Left cardiac atrium (tissue), 4 donors: ENCODE results near the gene ITPRIP. TPM values are rescaled to one million over a fixed set of nuclear protein-coding genes. Genes with fewer than 3 reads are reported as not detected.
A peak's percentile ranks its signal among the peaks of the same experiment; 100 is the strongest.

ENCODE experiments used
- ATAC-seq, 2 donors: fragments of 200-7000 bp; cut with Tn5 transposase; one replicate each; pipeline ENCODE4 v1.9.1; 2020; ENCODE audit warnings: mild to moderate bottlenecking in 2 of 2, moderate library complexity in 2 of 2
- DNase-seq: peaks from one replicate; pipeline ENCODE4 v3.0.0-alpha.2; 2020
- intact Hi-C, 2 donors: fragments of 100-400 bp; cut with DNase I; formaldehyde crosslinking; loops; one replicate each; pipeline versions ENCODE4 v1.14.1 to v1.15.1; 2022 to 2023
- total RNA-seq, 2 donors: library from RNA; stranded (reverse); fragmentation: NEBNext Ultra II Directional; extraction: Animal tissue kit (Norgen Biotek cat#: 25700); gene quantifications; one replicate each; pipeline ENCODE4 v1.2.1, GENCODE V29; 2021
- donor health status: DM: no; HTN: yes; CAD: no.
- donor health status: DM: no; HTN: yes; CAD: no; lungs with severe emphysema.
- donor health status: DM: yes; HTN: yes; CAD: no.
- donor health status: Dilated cardiomyopathy.

Gene ITPRIP
- total RNA-seq, 2 donors from 2014 or later, result 45.4 to 90.7 TPM

DNA sequence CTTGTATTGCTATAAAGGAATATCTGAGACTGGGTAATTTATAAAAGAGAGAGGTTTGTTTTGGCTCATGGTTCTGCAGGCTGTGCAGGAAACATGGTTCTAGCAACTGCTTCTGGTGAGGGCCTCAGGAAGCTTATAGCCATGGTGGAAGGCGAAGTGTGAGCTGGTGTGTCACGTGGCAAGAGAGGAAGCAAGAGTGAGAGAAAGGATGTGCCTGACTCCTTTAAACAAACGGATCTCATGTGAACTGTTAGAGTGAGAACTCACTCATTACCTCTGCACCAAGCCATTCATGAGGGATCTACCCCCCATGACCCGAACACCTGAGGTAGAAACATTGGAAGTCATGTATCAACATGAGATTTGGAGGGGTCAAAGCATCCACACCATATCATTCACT is 7.7 kb upstream of the ITPRIP start:
- DNase-seq (no peak), ATAC-seq (no peak)
- intact Hi-C loops, result no loop called here

DNA sequence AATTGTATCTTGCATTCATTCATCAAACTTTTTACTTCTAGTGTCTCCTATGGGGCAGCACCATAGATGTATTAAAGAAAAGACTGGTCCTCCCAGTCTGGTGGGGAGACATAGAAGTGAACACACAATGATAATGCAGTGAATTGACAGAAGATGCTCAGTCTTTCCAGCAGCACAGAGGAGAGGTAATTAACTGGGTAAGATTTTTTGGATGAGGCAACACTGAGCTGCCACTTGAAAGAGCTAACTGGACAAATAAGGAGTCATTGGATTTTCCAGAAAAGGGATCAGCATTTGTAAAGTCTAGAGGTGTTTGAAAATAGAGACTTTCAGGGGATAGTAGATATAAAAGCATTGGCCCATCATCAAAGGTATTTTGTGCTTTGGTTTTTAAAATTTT is 7.2 kb upstream of the ITPRIP start:
- ATAC-seq (no peak), DNase-seq (no peak)
- intact Hi-C loops, result no loop called here

DNA sequence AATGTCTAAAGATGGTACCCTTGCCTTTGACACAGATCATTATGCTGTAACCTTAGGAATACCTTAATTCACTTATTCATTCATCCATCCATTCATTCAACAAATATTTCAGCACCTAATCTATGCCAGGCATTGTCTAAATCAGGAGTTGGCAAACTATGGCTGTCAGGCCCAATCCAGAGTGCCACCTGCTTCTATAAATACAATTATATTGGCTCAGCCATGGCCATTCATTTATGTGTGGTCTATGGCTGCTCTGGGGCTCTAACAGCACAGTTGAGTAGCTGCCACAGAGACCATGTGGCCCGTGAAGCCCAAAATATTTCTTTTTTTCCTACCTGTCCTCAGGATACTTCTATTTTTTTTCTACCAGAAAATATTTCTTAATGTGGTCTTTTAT is 6.0 kb upstream of the ITPRIP start:
- intact Hi-C loops, result no loop called here
- ATAC-seq (no peak), DNase-seq (no peak)

DNA sequence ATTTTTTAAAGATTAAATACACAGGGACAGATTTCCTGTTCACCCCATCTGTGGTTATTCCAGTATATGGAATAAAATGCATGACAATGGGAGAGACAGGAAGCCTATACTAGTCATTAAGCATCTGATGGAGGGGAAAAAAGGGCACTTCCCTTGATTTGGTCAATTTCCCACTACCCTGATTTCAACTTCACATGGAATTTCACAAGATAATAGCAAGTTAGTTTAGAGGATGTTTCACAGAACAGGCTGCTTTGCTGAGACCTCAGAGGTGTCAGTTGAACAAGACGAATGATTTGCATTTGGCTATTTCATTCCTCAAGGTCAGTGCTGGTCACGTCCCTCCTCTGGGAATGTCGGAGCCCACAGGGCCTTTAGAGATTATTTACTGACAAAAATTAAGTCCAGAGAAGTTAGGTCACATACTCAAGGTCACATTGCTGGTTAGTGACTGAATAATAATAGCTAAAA is 4.7 kb upstream of the ITPRIP start:
- no peak for DNase-seq
- ATAC-seq, result no peak
- intact Hi-C loops, result no loop called here

DNA sequence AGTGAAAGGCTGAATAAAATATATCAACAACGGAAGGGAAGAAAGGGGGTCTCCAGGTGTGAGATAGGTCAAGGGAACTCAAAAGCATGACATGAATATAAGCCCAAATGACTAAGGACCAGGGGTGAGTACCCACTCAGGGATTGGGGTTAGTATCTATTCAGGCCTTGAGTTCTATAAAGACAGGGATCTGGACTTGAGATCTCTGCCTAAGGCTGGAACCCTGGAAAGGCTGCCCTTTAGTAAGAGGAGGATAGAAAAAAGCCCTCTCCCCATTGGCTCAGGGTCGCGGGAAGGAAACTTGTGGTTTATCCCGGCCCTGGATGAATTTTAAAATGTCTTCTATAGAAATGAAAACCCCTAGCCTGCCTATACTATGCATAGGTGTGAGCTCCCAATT is 2.4 kb upstream of the ITPRIP start:
- intact Hi-C loops, result no loop called here
- DNase-seq, result no peak
- no peak for ATAC-seq

DNA sequence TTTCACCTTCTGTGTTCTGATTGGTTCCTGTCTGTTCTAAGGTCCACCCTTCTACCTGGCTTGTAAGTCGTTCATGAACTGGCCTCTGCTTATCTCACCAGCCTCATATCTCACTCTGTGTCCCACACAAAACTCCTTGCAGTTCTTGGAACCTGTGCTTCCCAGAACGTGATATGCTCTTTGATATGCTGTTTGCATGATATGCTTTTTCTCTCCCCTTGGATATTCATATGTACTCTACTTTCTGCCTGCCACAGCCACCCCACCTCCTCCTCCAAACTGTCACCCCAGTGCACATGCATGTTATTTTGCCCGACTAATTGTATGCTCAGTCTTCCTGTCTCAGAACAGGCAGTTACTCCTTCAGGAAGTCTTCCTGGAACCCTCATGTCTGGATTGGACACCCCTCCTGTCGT is 1.9 kb upstream of the ITPRIP start:
- peak in 1 of 2 donors; percentile 2 for ATAC-seq
- intact Hi-C loops, result no loop called here
- DNase-seq, result no peak

DNA sequence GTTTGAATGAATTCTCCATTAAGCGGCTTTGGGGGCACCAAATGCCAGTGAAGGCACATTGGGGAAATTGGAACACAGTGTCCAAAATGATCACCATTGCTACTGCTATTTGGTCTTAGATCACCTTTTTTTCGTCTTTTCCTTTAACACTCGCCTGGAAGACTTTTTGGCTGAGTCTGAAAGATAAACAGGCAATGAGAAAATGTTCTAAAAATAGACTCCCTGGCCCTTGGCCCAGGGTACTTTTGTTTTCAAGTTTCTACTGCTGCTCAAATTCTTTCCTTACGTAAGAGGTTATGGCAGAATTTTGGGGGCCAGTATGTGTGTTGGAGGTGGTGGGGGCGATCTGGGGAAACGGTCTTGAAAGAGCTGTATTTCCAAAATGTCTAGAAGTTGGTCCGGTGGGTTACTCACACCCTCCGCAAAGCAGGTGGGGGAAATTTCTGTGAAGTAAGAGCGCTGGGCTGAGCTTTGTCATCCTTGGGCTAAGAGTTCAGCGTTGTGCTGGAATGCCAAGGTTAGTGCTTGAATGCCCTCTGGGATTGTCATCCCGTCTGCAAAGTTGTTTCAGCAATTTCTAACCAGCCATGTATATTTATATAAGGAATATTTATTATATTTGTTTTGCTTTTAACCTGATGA is 1.3 kb upstream of the ITPRIP start:
- intact Hi-C loops, result loop anchor here (2.0 to 5.0 kb wide), 2 partner anchors 39 to 42 kb away; no protein-coding TSS in a partner anchor
- ATAC-seq, result peak; percentile 40 to 43
- no peak for DNase-seq

DNA sequence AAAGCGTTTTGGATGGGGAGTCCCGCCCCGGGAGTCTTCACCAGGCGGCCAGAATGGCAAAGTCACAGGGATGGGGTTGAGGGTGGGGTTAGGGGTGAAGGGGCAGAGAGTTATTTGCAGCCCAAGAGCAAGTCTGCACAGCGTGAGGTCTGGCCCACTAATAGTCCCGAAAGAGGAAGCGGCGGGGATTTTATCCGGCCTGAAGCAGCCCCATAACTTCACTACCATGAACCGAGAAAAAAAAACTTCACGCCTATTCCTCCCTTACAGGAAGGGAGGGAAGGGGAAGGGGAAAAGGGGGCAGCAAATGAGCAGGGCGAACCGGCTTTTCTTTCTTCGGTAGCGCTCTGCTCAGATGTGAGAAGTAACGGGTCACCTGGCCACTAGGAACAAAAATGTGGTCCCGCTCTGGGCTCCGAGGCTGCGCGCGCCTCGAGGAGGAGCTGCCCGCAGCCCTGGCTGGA is 712 bp downstream of the ITPRIP start:
- DNase-seq (no peak), ATAC-seq (peak; percentile 35 to 43)
- intact Hi-C loops, result loop anchor here in 1 of 2 donors (5.0 kb wide), 1 partner anchor 40 kb away; no protein-coding TSS in a partner anchor

DNA sequence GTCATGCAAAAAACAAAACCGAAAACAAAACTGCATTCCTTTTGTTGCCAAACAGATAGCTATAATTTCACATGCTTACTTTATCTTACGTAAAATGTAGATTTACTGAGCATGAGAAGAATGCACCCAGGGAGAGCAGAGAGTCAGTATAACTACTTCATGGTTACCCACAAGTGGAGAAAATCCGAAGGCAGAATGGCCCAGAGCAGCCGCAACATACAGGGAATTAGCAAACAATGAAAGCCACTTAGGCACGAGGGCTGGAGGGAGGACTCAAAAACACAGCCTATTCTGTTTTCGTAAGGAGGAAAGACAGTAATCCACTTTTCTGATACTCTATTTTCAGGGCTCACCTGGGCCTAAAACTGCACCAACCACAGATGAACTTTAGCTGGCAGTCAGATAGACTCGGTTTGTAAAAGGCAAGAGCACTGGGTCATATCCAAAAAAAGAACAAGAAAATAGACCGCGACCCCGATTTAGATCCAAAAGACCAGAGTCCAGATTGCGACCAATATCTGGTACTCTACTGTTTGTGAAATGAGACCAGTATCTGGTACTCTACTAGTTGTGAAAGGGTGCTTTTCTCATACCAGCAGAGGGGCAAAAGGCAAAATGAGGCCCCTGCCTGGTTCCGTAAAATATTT is 1.3 kb downstream of the ITPRIP start:
- DNase-seq, result no peak
- ATAC-seq, result no peak
- intact Hi-C loops, result loop anchor here in 1 of 2 donors (5.0 kb wide), 1 partner anchor 40 kb away; no protein-coding TSS in a partner anchor

DNA sequence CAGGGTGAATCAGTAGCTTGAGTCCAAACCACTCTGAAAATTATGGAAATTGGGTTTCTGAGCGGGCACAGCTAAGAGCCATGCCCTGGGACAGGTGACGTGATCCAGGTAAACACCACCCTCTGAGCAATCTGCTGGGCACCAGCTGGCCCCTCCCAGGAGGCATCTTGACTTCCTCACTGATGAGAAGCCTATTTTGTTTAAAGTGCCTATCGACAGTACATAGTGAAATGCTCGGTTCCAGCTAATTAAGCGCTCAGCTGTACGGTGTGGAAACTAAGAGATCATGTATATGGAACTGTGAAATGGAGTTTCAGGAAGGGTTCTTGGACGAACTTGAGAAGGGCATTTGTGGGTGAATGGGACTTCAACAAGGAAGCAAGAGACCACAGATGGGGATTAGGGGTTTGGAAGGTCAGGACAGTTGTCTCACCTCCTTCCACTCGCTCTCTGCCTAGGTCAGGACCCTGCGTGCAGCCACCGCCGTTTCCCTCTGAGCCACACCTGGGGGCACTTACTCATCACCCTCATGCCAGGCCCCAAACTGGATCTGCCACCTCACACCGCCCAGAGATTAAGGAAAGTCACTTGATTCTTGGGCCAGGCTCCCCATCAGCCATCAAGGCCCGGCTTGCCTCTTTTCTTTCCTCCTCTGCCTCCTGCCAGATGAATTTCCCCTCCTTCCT is 3.2 kb downstream of the ITPRIP start:
- DNase-seq, result no peak
- intact Hi-C loops, result loop anchor here in 1 of 2 donors (5.0 kb wide), 1 partner anchor 38 kb away; no protein-coding TSS in a partner anchor
- ATAC-seq, result no peak

DNA sequence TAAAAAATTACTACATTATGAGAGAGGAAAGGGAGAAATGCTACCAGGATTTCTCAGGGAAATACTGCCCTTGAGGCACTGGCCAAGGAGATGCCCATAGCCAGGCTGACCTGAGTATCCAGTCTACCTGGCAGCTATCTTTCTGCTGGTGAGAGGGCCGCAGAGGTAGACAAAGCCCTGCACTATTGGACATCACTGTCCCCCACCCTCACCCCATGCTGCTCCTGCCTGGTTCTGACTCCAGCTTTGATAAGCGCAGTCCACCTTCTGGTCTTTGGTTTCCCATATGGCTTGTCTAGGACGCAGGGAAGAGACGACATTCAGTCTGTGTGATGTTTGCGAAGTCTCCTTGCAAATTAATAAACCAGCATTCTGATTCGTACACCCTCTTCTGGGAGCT is 3.7 kb downstream of the ITPRIP start:
- intact Hi-C loops, result no loop called here
- ATAC-seq (no peak), DNase-seq (no peak)

DNA sequence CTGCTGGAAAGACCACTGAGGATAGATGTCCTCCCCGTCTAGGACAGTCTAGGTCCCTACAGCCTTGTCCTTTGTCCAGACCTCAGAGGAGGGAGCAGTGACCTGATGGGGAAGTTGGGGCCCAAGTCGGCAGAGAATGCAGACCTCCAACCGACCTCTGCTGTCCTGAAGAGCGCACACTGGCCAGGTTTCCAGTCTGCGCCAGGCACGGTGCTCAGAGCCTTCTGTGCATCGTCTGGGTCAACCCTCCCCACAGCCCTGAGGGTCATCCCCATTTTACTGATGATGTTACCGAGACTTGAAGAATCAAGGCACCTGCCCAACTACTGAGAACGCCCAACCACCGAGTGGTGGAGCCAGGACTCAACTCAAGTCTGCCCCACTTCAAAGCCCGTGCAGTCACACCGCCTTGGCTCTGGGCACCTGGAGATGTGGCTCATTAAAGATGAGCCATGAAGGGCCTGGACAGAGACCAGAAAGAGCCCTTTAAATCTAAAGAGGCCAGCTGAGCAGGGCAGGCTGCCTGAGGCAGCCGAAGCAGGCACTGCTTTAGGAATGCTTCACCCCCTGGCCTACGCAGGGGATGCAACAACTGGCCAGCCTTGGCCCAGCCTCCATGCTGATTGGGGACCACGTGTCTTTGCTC is 4.4 kb downstream of the ITPRIP start:
- no peak for ATAC-seq
- intact Hi-C loops, result no loop called here
- DNase-seq, result no peak

DNA sequence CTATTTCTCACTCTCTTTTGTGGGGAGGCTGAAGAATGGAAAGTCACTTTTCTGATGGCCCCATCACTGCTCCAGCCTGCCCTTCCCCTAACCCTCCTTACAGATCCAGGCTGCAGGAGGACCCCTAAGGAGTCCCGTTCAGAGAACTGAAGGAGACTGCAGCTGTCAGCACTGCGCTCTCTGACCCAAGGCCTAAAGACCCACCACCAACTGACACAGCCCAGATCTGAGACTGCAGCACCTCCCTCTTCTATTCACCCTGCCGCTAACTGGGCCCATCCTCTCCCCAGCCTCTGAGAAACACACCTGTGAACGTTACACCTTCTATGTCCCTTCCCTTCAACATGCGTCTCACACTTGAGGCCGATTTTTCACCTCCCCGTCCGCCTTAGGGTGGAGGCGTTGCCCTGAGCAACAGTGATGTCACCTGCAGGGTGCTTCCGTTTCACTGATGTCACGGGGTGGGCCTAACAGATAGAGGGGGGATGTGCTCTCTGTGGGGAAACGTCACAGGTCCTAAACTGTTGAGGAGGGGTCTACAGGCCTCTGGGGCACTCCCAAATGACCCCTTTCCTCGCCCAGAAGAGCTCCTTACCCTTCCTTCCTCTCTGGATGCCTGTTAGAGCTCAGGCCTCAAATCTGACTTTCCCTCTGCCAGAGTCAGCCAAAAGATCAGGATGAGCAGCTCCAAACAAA is 5.1 kb downstream of the ITPRIP start:
- no peak for DNase-seq
- no peak for ATAC-seq
- intact Hi-C loops, result no loop called here

DNA sequence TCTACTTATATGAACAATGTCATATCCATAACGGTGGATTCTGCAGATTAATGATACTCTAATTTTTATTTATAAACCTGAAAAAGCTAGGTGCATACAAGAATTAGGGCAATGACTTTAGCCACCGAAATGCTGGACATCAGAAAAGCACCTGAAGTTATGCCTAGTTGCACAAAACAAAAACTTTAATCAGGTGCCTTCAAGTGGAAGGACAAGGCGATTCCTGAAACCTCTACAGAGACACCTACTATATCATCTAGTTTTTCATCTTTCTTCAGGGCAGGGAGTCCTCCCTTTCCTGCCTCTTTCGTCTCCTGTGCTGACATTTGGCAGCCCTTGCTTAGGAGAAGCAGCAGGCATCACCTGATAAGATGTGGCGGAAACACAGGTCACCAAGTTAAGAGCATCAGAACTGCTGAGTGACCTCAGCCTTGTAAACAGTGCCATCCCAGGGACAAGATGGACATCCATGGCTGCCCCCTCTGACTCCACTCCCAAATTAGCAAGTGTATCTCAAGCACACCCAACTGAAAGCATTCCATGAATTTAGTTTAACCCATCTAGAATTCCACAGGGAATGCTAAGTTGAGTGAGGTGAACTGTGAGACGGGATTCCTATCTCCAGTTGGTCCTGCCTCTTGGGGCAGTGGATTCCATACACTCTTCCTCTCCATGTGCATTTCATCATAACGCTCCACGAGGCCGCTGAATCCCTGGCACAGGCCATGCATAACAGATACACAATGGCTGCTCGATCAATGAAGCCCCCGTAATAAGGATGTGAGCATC is 5.8 kb downstream of the ITPRIP start:
- ATAC-seq, result peak in 1 of 2 donors; percentile 8
- intact Hi-C loops, result no loop called here
- DNase-seq, result no peak

DNA sequence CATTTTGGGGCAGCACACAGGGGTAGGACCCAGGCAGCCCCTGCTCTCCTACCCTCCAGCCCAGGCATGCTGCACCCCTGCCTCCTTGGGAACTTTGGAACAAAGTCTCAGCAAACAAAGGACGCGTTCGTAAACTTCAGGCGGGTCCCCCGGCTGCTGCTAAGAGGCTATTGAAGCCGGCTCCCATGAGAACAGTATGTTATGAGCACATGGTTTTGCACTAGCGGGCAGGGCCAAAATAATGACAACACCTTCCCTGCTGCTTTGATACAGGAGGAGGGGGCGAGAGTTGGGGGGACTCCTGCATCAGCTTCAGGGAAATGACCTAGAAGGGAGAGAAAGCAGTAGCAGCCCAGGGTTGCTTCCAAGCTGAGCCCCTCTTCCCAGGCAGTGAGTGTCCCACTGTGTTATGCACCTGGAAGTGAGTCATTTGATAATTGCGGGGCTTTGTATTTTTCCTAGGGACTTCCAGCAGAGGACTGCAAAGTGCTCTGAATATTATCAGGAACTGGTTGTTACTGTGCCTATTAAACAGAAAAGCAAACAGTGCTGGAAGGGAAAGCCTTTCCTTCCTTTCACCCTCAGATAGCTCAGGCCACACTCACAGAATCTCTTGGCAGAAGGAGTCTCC is 6.9 kb downstream of the ITPRIP start:
- ATAC-seq (peak; percentile 6 to 25), DNase-seq (peak; percentile 74)
- intact Hi-C loops, result no loop called here

DNA sequence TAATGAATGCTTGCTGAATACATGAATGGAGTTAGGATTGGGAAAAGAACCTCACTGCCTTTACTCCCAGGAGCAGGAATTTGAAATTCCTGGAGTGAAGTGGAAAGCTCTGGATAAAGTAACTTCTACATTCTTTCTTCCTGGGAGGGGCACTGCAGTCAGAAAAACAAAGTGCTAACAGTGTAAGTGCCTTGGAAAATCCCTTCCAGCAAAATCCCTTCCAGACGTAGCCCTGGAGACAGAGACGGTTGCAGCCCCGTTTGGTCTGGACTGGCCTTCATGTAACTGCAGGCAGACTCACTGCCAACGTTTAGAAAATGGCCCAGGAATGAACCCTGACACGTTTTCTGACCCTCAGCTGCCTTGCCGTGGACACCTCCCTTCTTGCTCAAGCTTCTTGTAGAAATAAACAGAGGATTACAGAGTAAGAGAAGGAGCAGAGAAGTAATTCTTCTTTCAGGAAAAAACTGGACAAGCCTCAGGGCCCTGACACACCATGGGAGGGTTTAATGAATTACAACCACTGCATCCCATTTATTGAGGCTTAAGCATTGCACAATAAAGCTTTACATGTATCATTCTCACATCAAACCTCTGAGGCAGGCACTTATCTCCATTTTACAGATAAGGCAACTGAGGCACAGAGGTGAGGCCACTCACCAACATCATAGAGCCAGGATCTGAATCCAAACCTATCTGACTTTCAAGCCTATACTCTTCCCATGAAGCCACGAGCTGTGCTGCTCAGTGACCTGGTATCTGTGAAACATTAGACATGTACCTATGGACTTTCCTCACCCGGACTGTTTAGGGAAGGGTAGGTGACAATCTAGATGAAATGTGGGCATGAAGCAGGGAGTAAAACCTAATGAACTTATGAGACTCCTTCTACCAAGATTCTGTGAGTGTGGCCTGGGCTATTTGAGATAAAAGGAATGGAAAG is 7.8 kb downstream of the ITPRIP start:
- ATAC-seq, result peak; percentile 28 to 36
- peak; percentile 68 for DNase-seq
- intact Hi-C loops, result no loop called here

DNA sequence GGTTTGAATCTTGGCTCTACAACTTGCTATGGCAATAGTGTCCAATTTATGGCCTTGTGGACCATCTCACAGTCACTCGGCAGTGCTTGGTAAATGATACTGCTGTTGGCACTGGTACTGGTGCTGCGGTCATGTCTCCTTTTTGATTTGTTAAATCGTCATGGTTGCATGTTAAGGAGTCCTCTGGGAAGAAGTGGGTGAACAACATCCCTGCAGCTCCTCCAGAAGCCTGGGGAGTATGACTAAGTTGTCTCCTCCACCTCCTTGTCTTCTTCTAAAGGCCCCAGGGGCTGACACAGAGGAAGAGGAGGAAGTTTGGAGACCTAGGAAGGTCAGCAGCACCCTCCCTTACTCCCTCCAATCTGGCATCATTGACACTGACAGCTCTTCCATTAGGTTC is 8.5 kb downstream of the ITPRIP start:
- intact Hi-C loops, result no loop called here
- ATAC-seq, result peak in 1 of 2 donors; percentile 2
- no peak for DNase-seq
